ENCODE measurements around the gene NUTF2. TPM values are rescaled to one million over a fixed set of nuclear protein-coding genes. Genes with fewer than 3 reads are reported as not detected.

Gene NUTF2
- total and polyA plus RNA-seq, 2 of the 8 experiments (the other 6 are each of a cell fraction or from before 2014, with no cell fraction given) = 219 to 377 TPM

DNA sequence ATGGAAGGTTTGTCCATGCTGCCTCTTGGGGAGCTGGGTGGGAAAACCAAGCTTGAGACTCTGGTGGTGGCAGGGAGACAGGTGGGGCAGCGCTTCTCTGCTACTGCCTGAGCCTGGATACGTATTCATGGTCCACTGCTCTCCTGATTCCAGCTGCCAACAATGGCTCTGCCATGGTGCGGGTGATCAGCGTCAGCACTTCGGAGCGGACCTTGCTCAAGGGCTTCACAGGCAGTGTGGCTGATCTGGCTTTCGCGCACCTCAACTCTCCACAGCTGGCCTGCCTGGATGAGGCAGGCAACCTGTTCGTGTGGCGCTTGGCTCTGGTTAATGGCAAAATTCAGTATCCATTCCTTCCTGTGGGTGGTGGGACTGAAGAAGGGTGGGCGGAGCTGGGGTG, 30.3 kb downstream of the NUTF2 start:
- H3K9me3 ChIP-seq (ENCODE audit: insufficient read depth in 2 of 2, low read depth in 1 of 2, low read length in 1 of 2) = no peaks in the 10 kb centered on the region
- peaks cover 0 to 7% (median 3%) of the 10 kb centered on the region in 4 experiments; a peak in 3 of 7 replicates for H3K4me1 ChIP-seq (replicated peaks in 1 of 4; ENCODE audit: control insufficient read depth in 3 of 4, insufficient read depth in 4 of 4, low read length in 3 of 4)
- H3K79me2 ChIP-seq (ENCODE audit: control insufficient read depth in 1 of 2, insufficient read depth in 2 of 2, low read length in 2 of 2) = peaks cover 3 to 30% of the 10 kb centered on the region in 2 experiments; a peak in 3 of 4 replicates
- H3K4me2 ChIP-seq (ENCODE audit: insufficient read depth in 1 of 2, low read depth in 2 of 2, low read length in 2 of 2) = no peak overlapping the region
- H2BK15ac ChIP-seq (ENCODE audit: low read length) = no peak overlapping the region
- H3K56ac ChIP-seq (replicated peaks; ENCODE audit: insufficient read length, low read depth, low read length) = no peak overlapping the region
- FAIRE-seq (no peak), DNase-seq (ENCODE audit: low read depth in 1 of 2, low spot score in 2 of 2) (no peak)
- H2AFZ ChIP-seq (ENCODE audit: low read length) = no peak overlapping the region
- no peak overlapping the region for H3K14ac ChIP-seq (ENCODE audit: insufficient read length)
- peaks cover 28 to 47% (median 41%) of the 10 kb centered on the region in 4 experiments for H3K36me3 ChIP-seq (ENCODE audit: control insufficient read depth in 2 of 4, insufficient read depth in 4 of 4, low read length in 3 of 4)
- no peak overlapping the region for H3K9ac ChIP-seq (replicated peaks in 1 of 4; ENCODE audit: extremely low read depth in 1 of 4, low read depth in 3 of 4, low read length in 3 of 4)
- H3K23ac ChIP-seq (ENCODE audit: insufficient read length) = no peak overlapping the region
- H4K20me1 ChIP-seq (replicated peaks in 1 of 2; ENCODE audit: control insufficient read depth in 1 of 2, insufficient read depth in 2 of 2, low read length in 2 of 2) = peaks cover 10 to 16% of the 10 kb centered on the region in 2 experiments
- H3K23me2 ChIP-seq (ENCODE audit: low read depth, low read length) = peaks cover 2% of the 10 kb centered on the region; the same call in 1 of the 2 replicates
- WGBS, 2 experiments (ENCODE audit: extremely low coverage in 1 of 2, insufficient coverage in 1 of 2, insufficient read length in 1 of 2, insufficient replicate concordance in 2 of 2, low coverage in 1 of 2, low lambda C conversion rate in 2 of 2, missing lambda C conversion rate in 1 of 2) = 96% methylated on average over 11 of the region's 11 CpGs; no CpG with 5 or more reads in 1 of the 2 experiments
- no peak overlapping the region for H4K5ac ChIP-seq (ENCODE audit: insufficient read length, low read depth, low read length)
- H2BK20ac ChIP-seq (ENCODE audit: low read length) = no peak overlapping the region
- CTCF ChIA-PET (ENCODE audit: partially characterized antibody) = interaction anchor here (1.5 to 21.8 kb wide), 3 partner anchors 11 to 58 kb away, joined by 4 to 623 read pairs (median 5); partner anchors contain the start of genes CTRL, LCAT and PSMB10
- H3K18ac ChIP-seq (ENCODE audit: extremely low read depth, low read length) = no peak overlapping the region
- peaks cover 13% of the 10 kb centered on the region for H3K79me1 ChIP-seq (ENCODE audit: low read depth, low read length)
- no peak overlapping the region for H4K91ac ChIP-seq (replicated peaks; ENCODE audit: insufficient read length, low read length)
- no peak overlapping the region for H3K27ac ChIP-seq (ENCODE audit: low read depth, low read length)
- no peak overlapping the region for H2BK5ac ChIP-seq (ENCODE audit: low read depth, low read length)
- H4K8ac ChIP-seq (ENCODE audit: extremely low read depth, insufficient read depth, low read length) = no peak overlapping the region
- no peak overlapping the region for H3K4ac ChIP-seq (replicated peaks; ENCODE audit: insufficient read length, low read depth, low read length)
- H2BK12ac ChIP-seq (ENCODE audit: low read depth, low read length) = no peak overlapping the region
- no peak overlapping the region for H3K4me3 ChIP-seq (ENCODE audit: extremely low read depth in 1 of 4, insufficient read depth in 2 of 4, low read depth in 3 of 4, low read length in 4 of 4)
- no peaks in the 10 kb centered on the region for H3K27me3 ChIP-seq (replicated peaks in 1 of 4; ENCODE audit: control insufficient read depth in 3 of 4, extremely low read depth in 1 of 4, insufficient read depth in 3 of 4, low read length in 3 of 4)
- POLR2A ChIA-PET (ENCODE audit: partially characterized antibody) = interaction anchor here (0.6 to 1.4 kb wide), 5 partner anchors 9 to 351 kb away, joined by 3 to 6 read pairs (median 3); partner anchors contain the start of gene CENPT
- no peak overlapping the region for H2BK120ac ChIP-seq (replicated peaks; ENCODE audit: low read depth, low read length)
- H2AK5ac ChIP-seq (ENCODE audit: low read depth, low read length) = no peak overlapping the region
- TF ChIP-seq, protein P1, sequence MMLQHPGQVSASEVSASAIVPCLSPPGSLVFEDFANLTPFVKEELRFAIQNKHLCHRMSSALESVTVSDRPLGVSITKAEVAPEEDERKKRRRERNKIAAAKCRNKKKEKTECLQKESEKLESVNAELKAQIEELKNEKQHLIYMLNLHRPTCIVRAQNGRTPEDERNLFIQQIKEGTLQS (IDR thresholded peaks at IDR 0.05; ENCODE audit: insufficient read depth, low read depth, low read length) = no peak
- TF ChIP-seq, protein P2, sequence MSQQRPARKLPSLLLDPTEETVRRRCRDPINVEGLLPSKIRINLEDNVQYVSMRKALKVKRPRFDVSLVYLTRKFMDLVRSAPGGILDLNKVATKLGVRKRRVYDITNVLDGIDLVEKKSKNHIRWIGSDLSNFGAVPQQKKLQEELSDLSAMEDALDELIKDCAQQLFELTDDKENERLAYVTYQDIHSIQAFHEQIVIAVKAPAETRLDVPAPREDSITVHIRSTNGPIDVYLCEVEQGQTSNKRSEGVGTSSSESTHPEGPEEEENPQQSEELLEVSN (IDR thresholded peaks at IDR 0.05) = no peak
- TF ChIP-seq EZH2 (IDR thresholded peaks at IDR 0.05; ENCODE audit: low read depth, low read length, severe bottlenecking) = no peak
- no peak for TF ChIP-seq RXRA (IDR thresholded peaks at IDR 0.05; ENCODE audit: insufficient read depth, low read depth, low read length)
- no peak for TF ChIP-seq CHD2 (IDR thresholded peaks at IDR 0.05; ENCODE audit: low read length)
- TF ChIP-seq PHF8 (conservative IDR thresholded peaks at IDR 0.05; ENCODE audit: low read depth, low read length) = no peak
- no peak for TF ChIP-seq JUND (IDR thresholded peaks at IDR 0.05; ENCODE audit: low read length)
- no peak for TF ChIP-seq CEBPB (IDR thresholded peaks at IDR 0.05; ENCODE audit: low read depth, low read length)
- TF ChIP-seq SUZ12 (IDR thresholded peaks at IDR 0.05; ENCODE audit: low read length) = no peak
- no peak for TF ChIP-seq TAF7 (optimal IDR thresholded peaks at IDR 0.05; ENCODE audit: borderline replicate concordance, low read depth, low read length)
- TF ChIP-seq BACH1 (IDR thresholded peaks at IDR 0.05; ENCODE audit: low read length) = no peak
- TF ChIP-seq HDAC6 (IDR thresholded peaks at IDR 0.05; ENCODE audit: low read depth, low read length) = no peak
- TF ChIP-seq TEAD4 (IDR thresholded peaks at IDR 0.05; ENCODE audit: low read depth, low read length) = no peak
